ENCODE data around the gene RELN. TPM values are rescaled to one million over a fixed set of nuclear protein-coding genes. Genes with fewer than 3 reads are reported as not detected.
"Not testable (repeated sequence)": the region's sequence is repeated elsewhere in the genome, so short reads cannot be mapped to it uniquely, and the experiment has no call there.

The RELN gene
- not detected in 2 replicates for total RNA-seq

DNA sequence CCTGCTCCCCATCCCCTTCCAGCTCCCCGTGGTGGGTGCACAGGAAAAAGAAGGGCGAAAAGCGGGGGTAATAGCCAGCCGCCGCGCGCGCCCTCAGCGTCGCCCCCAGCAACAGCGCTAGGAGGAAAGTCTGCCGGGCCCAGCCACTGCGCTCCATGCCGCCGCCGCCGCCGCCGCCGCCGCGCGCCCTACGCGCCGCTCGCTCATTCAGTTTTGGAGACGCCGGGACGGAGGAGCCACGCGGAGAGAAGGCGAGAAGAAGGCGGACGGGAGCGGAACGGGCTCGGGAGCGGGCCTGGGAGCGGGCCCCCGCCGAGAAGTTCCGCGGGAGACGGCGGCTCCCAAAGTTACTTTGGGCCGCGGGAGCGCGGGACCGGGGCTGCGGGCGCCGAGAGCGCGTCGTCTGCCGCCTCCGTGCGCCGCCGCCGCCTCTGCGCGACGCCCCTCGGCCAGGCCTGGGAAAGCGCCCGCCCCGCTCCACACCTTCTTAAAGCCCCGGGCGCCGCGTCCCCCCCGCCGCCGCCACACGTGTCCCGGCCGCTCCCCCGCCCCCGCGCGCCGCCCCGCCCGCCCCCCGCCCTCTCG lies at the start of gene RELN:
Gene RELN, minus strand, starts transcription at position 459 of the 585 bp plus-strand sequence. Its CDS starts 302 bp downstream, at position 157.
- H3K27ac Mint-ChIP-seq = no peak within 1 kb of the TSS

DNA sequence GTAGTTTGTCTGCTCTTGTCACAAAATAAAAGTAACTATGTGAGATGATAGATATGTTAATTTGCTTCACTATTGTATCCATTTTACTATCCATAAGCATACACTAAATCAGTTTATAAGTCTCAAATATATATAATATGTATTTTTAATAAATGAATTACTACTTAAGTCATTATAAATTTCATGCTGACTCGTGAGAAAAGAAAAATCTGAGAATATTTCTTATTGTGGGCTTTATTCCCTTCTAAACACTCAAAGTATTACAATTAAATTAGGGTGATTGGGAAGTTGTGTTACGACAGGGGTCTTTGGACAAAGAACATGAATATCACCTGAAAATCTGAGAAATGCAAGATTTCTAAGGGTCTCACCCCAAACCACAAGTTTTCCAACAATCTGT lies 48.7 kb upstream of the RELN start:
- intact Hi-C loops (cut with micrococcal nuclease) = no loop called here
- Mint-ChIP-seq H3K4me1 (ENCODE audit: low read depth) (no peaks in the 10 kb centered on the region), H3K27ac (no peak overlapping the region), H3K36me3 (ENCODE audit: low read depth) (no peaks in the 10 kb centered on the region), H3K27me3 (ENCODE audit: low read depth) (peaks cover 4% of the 10 kb centered on the region), H3K4me3 (ENCODE audit: low read depth) (no peak overlapping the region), H3K9me3 (peaks cover 5% of the 10 kb centered on the region)
- no peak for DNase-seq (ENCODE audit: low spot score)

More for the DNA sequence above, at the start of gene RELN:
- no peaks in the 10 kb centered on the region for H3K36me3 Mint-ChIP-seq (ENCODE audit: low read depth)
- H3K27me3 Mint-ChIP-seq (ENCODE audit: low read depth) = peaks cover 59% of the 10 kb centered on the region
- H3K9me3 Mint-ChIP-seq = no peaks in the 10 kb centered on the region
- DNase-seq (ENCODE audit: low spot score) = no peak
- intact Hi-C loops (cut with micrococcal nuclease) = loop anchor here (5.0 kb wide), 1 partner anchor 542 kb away; the partner anchor contains the start of gene SLC26A5
- H3K4me1 Mint-ChIP-seq (ENCODE audit: low read depth) = peaks cover 6% of the 10 kb centered on the region
- peak within 1 kb of the TSS; percentile 59 for H3K4me3 Mint-ChIP-seq (ENCODE audit: low read depth)

DNA sequence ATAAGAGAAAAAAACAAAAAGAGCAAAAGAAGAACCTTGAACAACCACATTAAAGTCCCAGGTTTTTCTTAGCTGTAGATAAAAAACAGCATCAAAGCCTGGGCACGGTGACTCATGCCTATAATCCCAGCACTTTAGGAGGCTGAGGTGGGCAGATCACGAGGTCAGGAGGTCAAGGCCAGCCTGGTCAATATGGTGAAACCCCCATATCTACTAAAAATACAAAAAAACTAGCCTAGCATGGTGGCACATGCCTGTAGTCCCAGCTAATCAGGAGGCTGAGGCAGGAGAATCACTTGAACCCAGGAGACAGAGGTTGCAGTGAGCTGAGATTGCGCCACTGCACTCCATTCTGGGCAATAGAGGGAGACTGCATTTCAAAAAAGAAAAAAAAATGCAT lies 47.4 kb upstream of the RELN start:
- H3K27me3 Mint-ChIP-seq (ENCODE audit: low read depth); H3K9me3 Mint-ChIP-seq; H3K4me3 Mint-ChIP-seq (ENCODE audit: low read depth); DNase-seq (ENCODE audit: low spot score); intact Hi-C loops (cut with micrococcal nuclease); H3K4me1 Mint-ChIP-seq (ENCODE audit: low read depth); H3K27ac Mint-ChIP-seq; H3K36me3 Mint-ChIP-seq (ENCODE audit: low read depth): not testable (repeated sequence)

DNA sequence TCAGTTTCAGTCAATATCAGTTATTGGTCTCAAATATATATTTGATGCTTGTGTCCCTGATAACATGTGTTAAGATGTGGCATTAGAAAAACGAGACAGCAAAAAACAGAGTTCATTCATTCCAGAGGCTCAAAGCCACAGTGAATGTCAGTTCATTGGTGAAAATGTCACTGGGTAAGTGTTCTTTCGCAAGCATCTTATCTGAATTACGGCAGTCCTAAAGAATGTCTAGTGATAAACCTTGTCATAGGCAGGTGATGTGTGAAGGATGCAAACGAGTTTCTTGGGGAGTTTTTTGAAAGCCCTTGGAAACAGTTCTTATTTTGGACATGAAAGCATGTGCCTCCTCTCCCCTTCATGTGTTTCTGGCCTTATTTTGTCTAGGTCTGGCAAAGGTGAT lies 45.9 kb upstream of the RELN start:
- no peaks in the 10 kb centered on the region for H3K36me3 Mint-ChIP-seq (ENCODE audit: low read depth)

DNA sequence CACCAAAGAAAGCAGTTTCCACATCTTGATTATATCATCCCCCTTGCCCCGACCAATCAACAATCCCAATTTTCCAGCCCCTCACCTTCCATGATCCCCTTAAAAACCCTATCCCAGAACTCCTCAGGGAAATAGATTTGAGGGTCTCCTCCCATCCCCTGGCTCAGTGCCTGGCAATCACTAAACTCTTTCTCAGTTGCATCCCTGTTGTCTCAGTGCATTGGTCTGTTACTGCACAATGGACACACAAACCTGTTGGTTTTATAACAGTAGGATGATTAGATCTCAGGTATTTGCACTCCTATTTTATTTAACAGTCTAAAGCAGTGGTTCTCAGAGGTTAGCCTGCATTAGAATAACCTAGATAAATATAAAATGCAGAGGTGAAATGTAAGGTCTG lies 45.2 kb upstream of the RELN start:
- no peaks in the 10 kb centered on the region for H3K27me3 Mint-ChIP-seq (ENCODE audit: low read depth)
- no peaks in the 10 kb centered on the region for H3K36me3 Mint-ChIP-seq (ENCODE audit: low read depth)
- intact Hi-C loops (cut with micrococcal nuclease) = no loop called here
- H3K4me3 Mint-ChIP-seq (ENCODE audit: low read depth) = no peak overlapping the region
- H3K4me1 Mint-ChIP-seq (ENCODE audit: low read depth) = no peaks in the 10 kb centered on the region
- no peak overlapping the region for H3K27ac Mint-ChIP-seq
- H3K9me3 Mint-ChIP-seq = peaks cover 8% of the 10 kb centered on the region
- DNase-seq (ENCODE audit: low spot score) = no peak

More for the DNA sequence above, 45.9 kb upstream of the RELN start:
- DNase-seq (ENCODE audit: low spot score) = no peak
- intact Hi-C loops (cut with micrococcal nuclease) = no loop called here
- Mint-ChIP-seq H3K27ac (no peak overlapping the region), H3K27me3 (ENCODE audit: low read depth) (no peaks in the 10 kb centered on the region), H3K4me1 (ENCODE audit: low read depth) (no peaks in the 10 kb centered on the region), H3K4me3 (ENCODE audit: low read depth) (no peak overlapping the region), H3K9me3 (peaks cover 8% of the 10 kb centered on the region)

DNA sequence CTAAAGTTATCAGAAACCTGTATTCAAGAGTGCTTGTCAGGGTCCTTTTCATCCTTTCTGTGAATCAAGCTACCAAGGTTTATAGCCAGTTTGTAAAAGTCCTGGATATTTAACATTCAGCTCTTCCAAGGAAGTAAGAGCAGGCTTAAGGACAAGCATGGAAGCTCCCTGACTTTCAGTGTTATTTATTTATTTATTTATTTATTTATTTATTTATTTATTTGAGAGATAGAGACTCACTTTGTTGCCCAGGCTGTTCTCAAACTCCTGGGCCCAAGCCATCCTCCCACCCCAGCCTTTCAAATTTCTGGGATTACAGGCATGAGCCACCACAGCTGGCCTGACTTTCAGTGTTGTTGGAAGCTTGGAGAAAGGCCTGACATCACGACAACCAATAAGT lies 44.4 kb upstream of the RELN start:
- DNase-seq (ENCODE audit: low spot score) = no peak
- Mint-ChIP-seq H3K9me3 (peaks cover 8% of the 10 kb centered on the region), H3K36me3 (ENCODE audit: low read depth) (no peaks in the 10 kb centered on the region), H3K4me3 (ENCODE audit: low read depth) (no peak overlapping the region), H3K27me3 (ENCODE audit: low read depth) (no peaks in the 10 kb centered on the region), H3K4me1 (ENCODE audit: low read depth) (no peaks in the 10 kb centered on the region), H3K27ac (no peak overlapping the region)
- intact Hi-C loops (cut with micrococcal nuclease) = no loop called here

DNA sequence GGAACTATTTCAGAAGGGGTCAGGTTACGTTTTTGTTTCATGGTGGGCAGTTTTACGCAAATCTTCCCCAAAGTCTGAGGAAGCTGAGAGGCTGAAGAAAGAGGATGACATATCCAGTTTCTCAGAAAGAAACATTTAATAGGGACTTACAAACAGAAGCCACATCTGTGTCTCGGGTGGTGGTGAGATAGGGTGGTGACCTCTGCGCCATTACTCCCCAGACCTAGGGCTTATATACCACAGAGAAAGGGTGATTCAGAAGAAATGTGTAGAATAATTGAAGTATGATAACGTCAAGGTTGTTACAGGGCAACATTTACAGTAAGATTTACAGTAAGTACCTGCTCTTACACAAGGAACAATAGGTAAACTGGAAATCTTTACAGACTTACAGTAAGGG lies 43.0 kb upstream of the RELN start:
- DNase-seq (ENCODE audit: low spot score) = no peak
- Mint-ChIP-seq H3K27ac (no peak overlapping the region), H3K4me1 (ENCODE audit: low read depth) (no peaks in the 10 kb centered on the region), H3K9me3 (peaks cover 8% of the 10 kb centered on the region), H3K27me3 (ENCODE audit: low read depth) (no peaks in the 10 kb centered on the region), H3K4me3 (ENCODE audit: low read depth) (no peak overlapping the region), H3K36me3 (ENCODE audit: low read depth) (no peaks in the 10 kb centered on the region)
- intact Hi-C loops (cut with micrococcal nuclease) = no loop called here

DNA sequence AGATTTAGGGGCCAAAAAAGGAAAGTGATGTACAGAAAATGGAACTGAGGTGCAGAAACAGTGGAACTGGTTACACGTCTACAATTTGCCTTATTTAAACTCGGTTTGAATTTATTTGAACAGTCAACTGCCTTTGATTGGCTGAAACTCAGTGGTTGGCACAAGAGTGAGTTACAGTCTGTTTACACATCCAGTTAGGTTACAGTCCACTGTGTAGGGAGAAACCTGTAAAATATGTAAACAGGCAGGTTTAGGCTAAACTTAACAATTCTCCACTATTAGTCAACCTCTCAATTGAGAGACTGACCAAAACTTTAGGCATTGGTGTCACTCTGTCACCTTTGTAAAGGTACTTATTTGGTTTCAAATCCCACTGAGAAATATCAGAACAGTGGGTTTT lies 40.3 kb upstream of the RELN start:
- H3K36me3 Mint-ChIP-seq (ENCODE audit: low read depth) = no peaks in the 10 kb centered on the region
- DNase-seq (ENCODE audit: low spot score) = no peak
- peaks cover 7% of the 10 kb centered on the region for H3K9me3 Mint-ChIP-seq
- no peak overlapping the region for H3K27ac Mint-ChIP-seq
- no peaks in the 10 kb centered on the region for H3K4me1 Mint-ChIP-seq (ENCODE audit: low read depth)
- H3K4me3 Mint-ChIP-seq (ENCODE audit: low read depth) = no peak overlapping the region
- H3K27me3 Mint-ChIP-seq (ENCODE audit: low read depth) = no peaks in the 10 kb centered on the region
- intact Hi-C loops (cut with micrococcal nuclease) = no loop called here

DNA sequence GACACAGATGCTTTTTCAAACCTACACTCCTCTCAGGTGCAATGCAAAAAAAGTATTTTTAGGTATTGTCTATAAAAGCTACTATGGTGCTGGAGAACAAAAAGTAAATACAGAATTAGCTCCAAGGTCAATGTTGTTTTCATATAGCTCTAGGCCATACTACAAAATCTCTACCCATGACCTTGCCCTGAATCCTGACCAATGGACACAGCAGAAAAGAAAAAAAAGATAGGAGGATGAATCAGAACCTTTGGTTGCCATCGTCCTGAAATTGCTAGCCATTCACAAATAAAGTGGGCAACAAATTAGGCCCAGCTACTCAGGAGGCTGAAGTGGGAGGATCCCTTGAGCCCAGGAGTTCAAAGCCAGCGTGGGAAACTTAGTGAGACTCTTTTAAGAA lies 35.2 kb upstream of the RELN start:
- Mint-ChIP-seq H3K27me3 (ENCODE audit: low read depth) (no peaks in the 10 kb centered on the region), H3K4me3 (ENCODE audit: low read depth) (no peak overlapping the region), H3K4me1 (ENCODE audit: low read depth) (no peaks in the 10 kb centered on the region), H3K27ac (no peak overlapping the region), H3K36me3 (ENCODE audit: low read depth) (no peaks in the 10 kb centered on the region), H3K9me3 (no peaks in the 10 kb centered on the region)
- intact Hi-C loops (cut with micrococcal nuclease) = no loop called here
- DNase-seq (ENCODE audit: low spot score) = no peak

DNA sequence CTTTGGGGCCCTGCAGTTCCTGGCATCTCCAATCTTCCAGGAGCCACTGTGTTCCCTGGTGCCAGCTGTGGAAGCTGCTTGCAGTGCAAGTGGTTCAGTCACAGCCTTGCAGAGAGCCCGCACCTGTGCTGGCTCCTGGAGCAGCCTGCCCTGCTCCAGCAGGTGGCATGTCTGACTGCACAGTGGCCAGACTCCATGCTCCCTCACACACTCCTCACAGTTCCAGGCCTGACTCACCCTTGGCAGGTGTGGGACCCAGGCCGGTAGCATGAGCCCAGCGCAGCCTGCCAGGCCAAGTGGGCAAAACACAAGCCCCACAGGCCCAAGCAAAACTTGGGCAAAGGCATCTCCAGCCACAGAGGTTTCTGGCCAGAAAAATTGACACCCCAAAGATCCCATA lies 33.6 kb upstream of the RELN start:
- no peak overlapping the region for H3K4me3 Mint-ChIP-seq (ENCODE audit: low read depth)
- intact Hi-C loops (cut with micrococcal nuclease) = no loop called here
- no peaks in the 10 kb centered on the region for H3K4me1 Mint-ChIP-seq (ENCODE audit: low read depth)
- no peak overlapping the region for H3K27ac Mint-ChIP-seq
- H3K9me3 Mint-ChIP-seq = no peaks in the 10 kb centered on the region
- no peaks in the 10 kb centered on the region for H3K27me3 Mint-ChIP-seq (ENCODE audit: low read depth)
- H3K36me3 Mint-ChIP-seq (ENCODE audit: low read depth) = no peaks in the 10 kb centered on the region
- DNase-seq (ENCODE audit: low spot score) = no peak

DNA sequence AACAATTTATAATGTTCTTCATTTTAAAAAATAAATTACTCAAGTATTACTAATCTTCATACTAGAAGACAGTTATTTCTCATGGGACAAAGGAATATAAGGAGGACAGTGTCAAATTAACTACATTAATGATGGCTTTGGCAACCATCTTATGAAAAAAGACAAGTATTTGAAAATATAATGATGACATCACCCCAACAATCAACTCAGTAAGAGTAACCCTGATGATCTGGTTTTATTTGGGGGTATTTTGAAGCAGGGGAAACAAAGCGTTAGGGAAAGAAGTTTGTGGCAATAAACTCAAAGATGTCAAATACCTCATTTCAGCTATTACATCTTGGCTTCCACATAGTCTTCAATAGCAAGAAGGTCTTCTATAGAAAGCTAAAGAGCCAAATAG lies 29.0 kb upstream of the RELN start:
- H3K27me3 Mint-ChIP-seq (ENCODE audit: low read depth) = peaks cover 2% of the 10 kb centered on the region
- H3K4me1 Mint-ChIP-seq (ENCODE audit: low read depth) = no peaks in the 10 kb centered on the region
- H3K9me3 Mint-ChIP-seq = no peaks in the 10 kb centered on the region
- H3K4me3 Mint-ChIP-seq (ENCODE audit: low read depth) = no peak overlapping the region
- intact Hi-C loops (cut with micrococcal nuclease) = no loop called here
- no peak overlapping the region for H3K27ac Mint-ChIP-seq
- no peaks in the 10 kb centered on the region for H3K36me3 Mint-ChIP-seq (ENCODE audit: low read depth)
- DNase-seq (ENCODE audit: low spot score) = no peak

DNA sequence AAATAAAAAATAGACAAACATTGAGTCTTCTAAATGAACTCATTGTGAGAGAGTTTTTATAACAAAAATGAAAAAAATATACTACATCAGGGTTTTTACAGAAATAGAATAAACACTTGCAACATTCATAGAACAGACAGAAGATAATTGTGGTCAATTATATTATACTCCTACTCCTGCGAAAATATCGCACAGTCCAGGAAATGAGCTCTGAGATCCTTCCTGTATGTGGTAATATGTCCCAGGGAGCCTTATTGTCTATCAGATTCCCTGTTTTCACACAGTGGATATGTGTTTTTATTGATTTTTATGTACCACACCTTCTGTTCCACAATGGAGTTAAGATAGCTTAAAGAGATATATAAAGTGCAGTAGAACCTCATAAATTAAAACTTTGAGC lies 27.5 kb upstream of the RELN start:
- intact Hi-C loops (cut with micrococcal nuclease) = no loop called here
- no peak for DNase-seq (ENCODE audit: low spot score)
- no peaks in the 10 kb centered on the region for H3K36me3 Mint-ChIP-seq (ENCODE audit: low read depth)
- H3K27me3 Mint-ChIP-seq (ENCODE audit: low read depth) = peaks cover 2% of the 10 kb centered on the region
- H3K4me1 Mint-ChIP-seq (ENCODE audit: low read depth) = no peaks in the 10 kb centered on the region
- H3K27ac Mint-ChIP-seq = no peak overlapping the region
- no peaks in the 10 kb centered on the region for H3K9me3 Mint-ChIP-seq
- H3K4me3 Mint-ChIP-seq (ENCODE audit: low read depth) = no peak overlapping the region

DNA sequence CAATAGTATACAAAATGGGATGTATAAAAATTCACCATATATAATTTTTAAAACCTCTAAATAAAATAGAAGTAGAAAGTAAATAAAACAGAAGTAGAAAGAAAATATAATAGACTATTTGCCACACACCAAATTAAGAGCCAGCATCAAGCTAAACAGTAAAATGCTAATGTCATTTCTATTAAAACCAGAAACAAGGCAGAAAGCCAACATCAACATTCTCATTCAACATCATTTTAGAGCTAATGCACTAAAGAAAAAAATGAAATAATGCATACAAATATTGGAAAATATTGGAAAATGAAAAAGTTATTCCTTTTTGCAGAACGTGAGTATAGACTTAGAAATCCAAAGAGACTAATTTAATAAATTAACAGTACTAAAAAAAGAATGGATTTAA lies 23.4 kb upstream of the RELN start:
- Mint-ChIP-seq H3K27ac (no peak overlapping the region), H3K36me3 (ENCODE audit: low read depth) (no peaks in the 10 kb centered on the region), H3K27me3 (ENCODE audit: low read depth) (peaks cover 2% of the 10 kb centered on the region), H3K4me1 (ENCODE audit: low read depth) (no peaks in the 10 kb centered on the region), H3K4me3 (ENCODE audit: low read depth) (no peak overlapping the region), H3K9me3 (no peaks in the 10 kb centered on the region)
- no peak for DNase-seq (ENCODE audit: low spot score)
- intact Hi-C loops (cut with micrococcal nuclease) = no loop called here

DNA sequence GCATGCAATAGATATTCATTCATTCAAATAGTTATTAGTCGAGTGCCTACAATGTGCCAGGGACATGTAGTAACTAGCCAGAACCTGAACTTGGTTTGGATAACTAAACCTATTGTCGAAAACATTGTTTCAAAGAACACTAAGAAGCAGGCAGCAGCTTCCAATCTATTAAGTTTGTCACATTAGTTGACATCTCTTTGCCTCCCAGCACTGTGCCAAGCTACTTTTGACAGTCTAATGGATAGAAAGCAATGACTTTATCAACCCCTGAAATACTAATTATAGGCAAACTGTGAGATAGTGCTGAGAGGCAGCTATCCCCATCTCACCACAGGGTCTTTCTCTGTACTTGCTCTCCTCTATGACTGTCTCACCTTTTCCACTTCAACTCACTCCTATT lies 22.4 kb upstream of the RELN start:
- H3K27ac Mint-ChIP-seq = no peak overlapping the region
- intact Hi-C loops (cut with micrococcal nuclease) = no loop called here
- H3K9me3 Mint-ChIP-seq = no peaks in the 10 kb centered on the region
- no peak overlapping the region for H3K4me3 Mint-ChIP-seq (ENCODE audit: low read depth)
- peaks cover 2% of the 10 kb centered on the region for H3K27me3 Mint-ChIP-seq (ENCODE audit: low read depth)
- no peaks in the 10 kb centered on the region for H3K4me1 Mint-ChIP-seq (ENCODE audit: low read depth)
- no peak for DNase-seq (ENCODE audit: low spot score)
- no peaks in the 10 kb centered on the region for H3K36me3 Mint-ChIP-seq (ENCODE audit: low read depth)
